IMR-90 (cell line): ENCODE data around the gene SETDB1. TPM values are rescaled to one million over a fixed set of nuclear protein-coding genes. Genes with fewer than 3 reads are reported as not detected.

Experiments
- ATAC-seq: fragments of 200-7000 bp; cut with Tn5 transposase; 2 replicates; pipeline ENCODE4 v1.9.1; 2020; ENCODE audit warnings: low read depth, mild to moderate bottlenecking, moderate library complexity
- BruUV-seq: library from RNA; stranded (reverse); fragments of 400-500 nt; replicated peaks from 2 replicates; lab custom pipeline; 2021; lab: Mats Ljungman, UMichigan
- CTCF ChIA-PET: fragments of 300-600 bp; formaldehyde crosslinking; extraction: SDS; loops from one replicate; lab custom pipeline; 2021; ENCODE audit warnings: antibody characterized with exemption; lab: Yijun Ruan, JAX
- POLR2A ChIA-PET: fragments of 300-600 bp; sonication (Branson Sonifier 250); formaldehyde crosslinking; loops from one replicate; lab custom pipeline; 2022; ENCODE audit warnings: antibody characterized with exemption; ENCODE audit not compliant: unreplicated experiment; lab: Charles Lee
- DNase-seq: peaks from one replicate; pipeline ENCODE4 v3.0.0; 2013
- H2AFZ ChIP-seq: replicated peaks from 2 replicates; pipeline ENCODE3; 2013; ENCODE audit warnings: low read length, mild to moderate bottlenecking; ENCODE audit not compliant: poor library complexity
- H2AK5ac ChIP-seq: 2 replicates; pipeline ENCODE4 v1.6.1; 2013; ENCODE audit warnings: low read depth, low read length, inconsistent platforms
- H2AK9ac ChIP-seq: replicated peaks from 2 replicates; pipeline ENCODE3; 2013; ENCODE audit warnings: mild to moderate bottlenecking, low read depth, low read length, moderate library complexity; ENCODE audit not compliant: poor library complexity
- H2BK120ac ChIP-seq: 2 replicates; pipeline ENCODE4 v1.6.1; 2013; ENCODE audit warnings: low read depth, low read length, inconsistent platforms
- H2BK15ac ChIP-seq: 3 replicates; pipeline ENCODE4 v1.6.1; 2013; ENCODE audit warnings: low read depth, low read length, inconsistent platforms
- H2BK20ac ChIP-seq: 2 replicates; pipeline ENCODE4 v1.6.1; 2013; ENCODE audit warnings: low read depth, mild to moderate bottlenecking, inconsistent platforms, low read length, moderate library complexity
- H2BK5ac ChIP-seq: 2 replicates; pipeline ENCODE4 v1.6.1; 2013; ENCODE audit warnings: mild to moderate bottlenecking, low read depth, low read length, inconsistent platforms; ENCODE audit not compliant: poor library complexity, severe bottlenecking
- H3K14ac ChIP-seq: replicated peaks from 2 replicates; pipeline ENCODE4 v1.6.1; 2013; ENCODE audit warnings: low read depth, low read length, inconsistent platforms
- H3K18ac ChIP-seq: 2 replicates; pipeline ENCODE4 v1.6.1; 2013; ENCODE audit warnings: low read depth, low read length, control low read depth
- H3K23ac ChIP-seq: 2 replicates; pipeline ENCODE4 v1.6.1; 2013; ENCODE audit warnings: low read depth, low read length, inconsistent platforms
- H3K27ac ChIP-seq: 2 replicates; pipeline ENCODE4 v1.5.1; 2013; ENCODE audit warnings: mild to moderate bottlenecking, control low read depth, low read length; ENCODE audit not compliant: insufficient read depth
- H3K27me3 ChIP-seq: 2 replicates; pipeline ENCODE4 v1.6.1; 2013; ENCODE audit warnings: low read length; ENCODE audit not compliant: control insufficient read depth, insufficient read depth
- H3K36me3 ChIP-seq: 2 replicates; pipeline ENCODE4 v1.6.1; 2013; ENCODE audit warnings: low read length, mixed read lengths; ENCODE audit not compliant: control insufficient read depth, insufficient read depth
- H3K4ac ChIP-seq: 2 replicates; pipeline ENCODE4 v1.6.1; 2013; ENCODE audit warnings: low read depth, low read length, inconsistent platforms
- H3K4me1 ChIP-seq: 2 replicates; pipeline ENCODE4 v1.6.1; 2013; ENCODE audit warnings: low read length, mixed read lengths; ENCODE audit not compliant: control insufficient read depth, insufficient read depth
- H3K4me2 ChIP-seq: 2 replicates; pipeline ENCODE4 v1.6.1; 2013; ENCODE audit warnings: low read depth, mild to moderate bottlenecking, control low read depth, low read length, moderate library complexity
- H3K4me3 ChIP-seq: 2 replicates; pipeline ENCODE4 v1.5.1; 2013; ENCODE audit warnings: low read depth, mild to moderate bottlenecking, control low read depth, low read length, moderate library complexity; ENCODE audit not compliant: insufficient read depth
- H3K56ac ChIP-seq: 2 replicates; pipeline ENCODE4 v1.6.1; 2013; ENCODE audit warnings: low read length, inconsistent platforms; ENCODE audit not compliant: insufficient read depth; ENCODE audit errors: extremely low read depth
- H3K79me1 ChIP-seq, 2 experiments: 2 replicates each; pipeline ENCODE4 v1.6.1; 2013; ENCODE audit warnings: low read length in 2 of 2, inconsistent platforms in 1 of 2, low read depth in 1 of 2
- H3K9ac ChIP-seq: 2 replicates; pipeline ENCODE4 v1.6.1; 2013; ENCODE audit warnings: low read depth, low read length, control low read depth
- H3K9me1 ChIP-seq: 2 replicates; pipeline ENCODE4 v1.6.1; 2013; ENCODE audit warnings: low read length, inconsistent platforms; ENCODE audit not compliant: insufficient read depth
- H3K9me3 ChIP-seq: 2 replicates; pipeline ENCODE4 v1.6.1; 2013; ENCODE audit warnings: low read length; ENCODE audit not compliant: control insufficient read depth, insufficient read depth
- H4K20me1 ChIP-seq: 2 replicates; pipeline ENCODE4 v1.6.1; 2013; ENCODE audit warnings: low read length, inconsistent platforms; ENCODE audit not compliant: insufficient read depth
- H4K5ac ChIP-seq: 2 replicates; pipeline ENCODE4 v1.6.1; 2013; ENCODE audit warnings: mild to moderate bottlenecking, low read depth, low read length, control low read depth
- H4K8ac ChIP-seq, 2 experiments: 2 replicates each; pipeline ENCODE4 v1.6.1; 2013; ENCODE audit warnings: low read depth in 2 of 2, low read length in 2 of 2, control low read depth in 1 of 2, inconsistent platforms in 1 of 2
- H4K91ac ChIP-seq: 2 replicates; pipeline ENCODE4 v1.6.1; 2013; ENCODE audit warnings: low read depth, low read length, inconsistent platforms; ENCODE audit not compliant: insufficient read depth
- BHLHE40 ChIP-seq: fragments of 150-350 bp; IDR thresholded peaks from 2 replicates; pipeline ENCODE4 v1.6.1; 2016; ENCODE audit warnings: mild to moderate bottlenecking, low read depth, low read length
- CEBPB ChIP-seq: IDR thresholded peaks from 2 replicates; pipeline ENCODE4 v1.6.1; 2012; ENCODE audit warnings: low read depth, low read length, improper control_type of control experiment
- FOS ChIP-seq: fragments of 150-350 bp; IDR thresholded peaks from 2 replicates; pipeline ENCODE4 v1.6.1; 2016; ENCODE audit warnings: low read depth, low read length
- MAFK ChIP-seq: IDR thresholded peaks from 2 replicates; pipeline ENCODE4 v1.6.1; 2012; ENCODE audit warnings: low read depth, low read length, improper control_type of control experiment
- MAZ ChIP-seq: IDR thresholded peaks from 2 replicates; pipeline ENCODE4 v1.6.1; 2012; ENCODE audit warnings: low read depth, mild to moderate bottlenecking, low read length, improper control_type of control experiment, moderate library complexity, borderline replicate concordance
- MXI1 ChIP-seq: IDR thresholded peaks from 2 replicates; pipeline ENCODE4 v1.6.1; 2012; ENCODE audit warnings: low read depth, mild to moderate bottlenecking, low read length, moderate library complexity, borderline replicate concordance
- POLR2A ChIP-seq: IDR thresholded peaks from 2 replicates; pipeline ENCODE4 v1.6.1; 2012; ENCODE audit warnings: mild to moderate bottlenecking, low read depth, low read length
- RAD21 ChIP-seq: IDR thresholded peaks from 2 replicates; pipeline ENCODE4 v1.6.1; 2012; ENCODE audit warnings: low read length, improper control_type of control experiment
- RCOR1 ChIP-seq: IDR thresholded peaks from 2 replicates; pipeline ENCODE4 v1.6.1; 2012; ENCODE audit warnings: mild to moderate bottlenecking, low read length, improper control_type of control experiment; ENCODE audit not compliant: insufficient replicate concordance
- SMC3 ChIP-seq: fragments of 150-350 bp; IDR thresholded peaks from 2 replicates; pipeline ENCODE4 v1.6.1; 2016; ENCODE audit warnings: low read depth, mild to moderate bottlenecking, antibody characterized with exemption, low read length, moderate library complexity
- WGBS, 2 experiments: methylation state at CpG; one replicate each; pipeline versions ENCODE4 v1.1.5 to v1.1.7; 2013; ENCODE audit warnings: missing lambda C conversion rate in 2 of 2; ENCODE audit not compliant: insufficient read length in 1 of 2; ENCODE audit errors: extremely low coverage in 2 of 2; 5-methylcytosine and 5-hydroxymethylcytosine counted together
- dilution Hi-C: fragments of 300-500 bp; cut with HindIII; formaldehyde crosslinking; loops from one replicate; pipeline ENCODE4 v1.14.3; 2018; ENCODE audit warnings: low sequenced_read_pairs; ENCODE audit not compliant: unreplicated experiment
- in situ Hi-C: fragments of 300-500 bp; cut with MboI; formaldehyde crosslinking; loops from 3 replicates; pipeline ENCODE4 v1.14.3; 2019; ENCODE audit warnings: low sequenced_read_pairs, inconsistent platforms, mixed read lengths
- intact Hi-C: fragments of 100-400 bp; cut with micrococcal nuclease; formaldehyde crosslinking; loops from 2 replicates; pipeline ENCODE4 v1.10.0; 2022
- polyA plus RNA-seq, 3 experiments: library from polyadenylated mRNA; depleted of rRNA; stranded (reverse); fragments of >200 nt; gene quantifications; 2 replicates each; pipeline ENCODE4 v1.2.3, GENCODE V29; 2012; ENCODE audit warnings: low replicate concordance in 1 of 3
- total RNA-seq: library from RNA; depleted of rRNA; stranded (reverse); fragments of >200 nt; gene quantifications from 2 replicates; pipeline ENCODE4 v1.2.3, GENCODE V29; 2012
- TF ChIP-seq, protein P1 (sequence below): conservative IDR thresholded peaks from 2 replicates; pipeline ENCODE4 v1.5.1; 2012; ENCODE audit warnings: mild to moderate bottlenecking, low read depth, low read length, improper control_type of control experiment
- TF ChIP-seq, protein P2 (sequence below): fragments of 150-350 bp; IDR thresholded peaks from 2 replicates; pipeline ENCODE4 v1.6.1; 2016; ENCODE audit warnings: low read depth, mild to moderate bottlenecking, low read length, moderate library complexity, borderline replicate concordance

The SETDB1 gene
- total and polyA plus RNA-seq, 2 of the 4 experiments (the other 2 are of a cell fraction), result 18.7 to 22.9 TPM

DNA sequence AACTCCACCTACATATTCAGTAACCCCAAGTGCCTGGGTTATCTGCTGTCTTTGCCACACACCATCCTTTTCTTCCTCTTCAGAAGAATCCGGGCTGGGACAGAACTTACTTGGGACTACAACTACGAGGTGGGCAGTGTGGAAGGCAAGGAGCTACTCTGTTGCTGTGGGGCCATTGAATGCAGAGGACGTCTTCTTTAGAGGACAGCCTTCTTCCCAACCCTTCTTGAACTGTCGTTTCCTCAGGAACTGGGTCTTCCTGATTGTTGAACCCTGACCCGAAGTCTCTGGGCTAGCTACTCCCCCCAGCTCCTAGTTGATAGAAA lies 38.0 kb downstream of the SETDB1 start:
- ATAC-seq, result no peak
- H3K36me3 ChIP-seq, result peaks cover 82% of the 10 kb centered on the region

More for the DNA sequence above, 38.0 kb downstream of the SETDB1 start:
- Histone ChIP-seq H2BK20ac (no peak overlapping the region), H2BK15ac (no peak overlapping the region), H3K79me1 (peaks cover 28 to 50% of the 10 kb centered on the region in 2 experiments), H4K91ac (no peak overlapping the region), H3K56ac (no peak overlapping the region), H3K27me3 (no peaks in the 10 kb centered on the region), H4K8ac (no peak overlapping the region), H2BK5ac (no peak overlapping the region), H2BK120ac (no peak overlapping the region), H3K4me3 (no peak overlapping the region), H3K23ac (no peak overlapping the region), H2AFZ (no peak overlapping the region), H3K4me2 (no peak overlapping the region), H3K9ac (no peak overlapping the region), H3K4ac (no peak overlapping the region), H3K18ac (no peak overlapping the region), H3K9me3 (no peaks in the 10 kb centered on the region), H2AK5ac (no peak overlapping the region), H3K27ac (no peak overlapping the region), H3K4me1 (no peaks in the 10 kb centered on the region), H3K9me1 (peaks cover 6% of the 10 kb centered on the region; the same call in 1 of the 2 replicates), H4K20me1 (peaks cover 33% of the 10 kb centered on the region), H3K14ac (no peak overlapping the region), H4K5ac (no peak overlapping the region), H2AK9ac (no peak overlapping the region)
- in situ Hi-C loops, result no loop called here
- intact Hi-C loops, result no loop called here
- no peak for DNase-seq
- ChIA-PET CTCF (no interaction called here), POLR2A (no interaction called here)
- no peak for TF ChIP-seq MXI1
- TF ChIP-seq, protein P1, sequence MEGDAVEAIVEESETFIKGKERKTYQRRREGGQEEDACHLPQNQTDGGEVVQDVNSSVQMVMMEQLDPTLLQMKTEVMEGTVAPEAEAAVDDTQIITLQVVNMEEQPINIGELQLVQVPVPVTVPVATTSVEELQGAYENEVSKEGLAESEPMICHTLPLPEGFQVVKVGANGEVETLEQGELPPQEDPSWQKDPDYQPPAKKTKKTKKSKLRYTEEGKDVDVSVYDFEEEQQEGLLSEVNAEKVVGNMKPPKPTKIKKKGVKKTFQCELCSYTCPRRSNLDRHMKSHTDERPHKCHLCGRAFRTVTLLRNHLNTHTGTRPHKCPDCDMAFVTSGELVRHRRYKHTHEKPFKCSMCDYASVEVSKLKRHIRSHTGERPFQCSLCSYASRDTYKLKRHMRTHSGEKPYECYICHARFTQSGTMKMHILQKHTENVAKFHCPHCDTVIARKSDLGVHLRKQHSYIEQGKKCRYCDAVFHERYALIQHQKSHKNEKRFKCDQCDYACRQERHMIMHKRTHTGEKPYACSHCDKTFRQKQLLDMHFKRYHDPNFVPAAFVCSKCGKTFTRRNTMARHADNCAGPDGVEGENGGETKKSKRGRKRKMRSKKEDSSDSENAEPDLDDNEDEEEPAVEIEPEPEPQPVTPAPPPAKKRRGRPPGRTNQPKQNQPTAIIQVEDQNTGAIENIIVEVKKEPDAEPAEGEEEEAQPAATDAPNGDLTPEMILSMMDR, result no peak
- no peak for TF ChIP-seq FOS
- no peak for TF ChIP-seq MAZ
- TF ChIP-seq SMC3, result no peak
- TF ChIP-seq, protein P2, sequence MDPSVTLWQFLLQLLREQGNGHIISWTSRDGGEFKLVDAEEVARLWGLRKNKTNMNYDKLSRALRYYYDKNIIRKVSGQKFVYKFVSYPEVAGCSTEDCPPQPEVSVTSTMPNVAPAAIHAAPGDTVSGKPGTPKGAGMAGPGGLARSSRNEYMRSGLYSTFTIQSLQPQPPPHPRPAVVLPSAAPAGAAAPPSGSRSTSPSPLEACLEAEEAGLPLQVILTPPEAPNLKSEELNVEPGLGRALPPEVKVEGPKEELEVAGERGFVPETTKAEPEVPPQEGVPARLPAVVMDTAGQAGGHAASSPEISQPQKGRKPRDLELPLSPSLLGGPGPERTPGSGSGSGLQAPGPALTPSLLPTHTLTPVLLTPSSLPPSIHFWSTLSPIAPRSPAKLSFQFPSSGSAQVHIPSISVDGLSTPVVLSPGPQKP, result no peak
- TF ChIP-seq MAFK, result no peak
- TF ChIP-seq POLR2A, result no peak
- TF ChIP-seq BHLHE40, result no peak
- TF ChIP-seq RAD21, result no peak
- no peak for TF ChIP-seq CEBPB
- no peak for TF ChIP-seq RCOR1
- BruUV-seq, result TSS peak; percentile 47
- WGBS, 2 experiments, result no CpG with 5 or more reads among the region's 5 CpGs
- dilution Hi-C loops, result no loop called here
